Measurements from ENCODE around the gene CCDC134.

DNA sequence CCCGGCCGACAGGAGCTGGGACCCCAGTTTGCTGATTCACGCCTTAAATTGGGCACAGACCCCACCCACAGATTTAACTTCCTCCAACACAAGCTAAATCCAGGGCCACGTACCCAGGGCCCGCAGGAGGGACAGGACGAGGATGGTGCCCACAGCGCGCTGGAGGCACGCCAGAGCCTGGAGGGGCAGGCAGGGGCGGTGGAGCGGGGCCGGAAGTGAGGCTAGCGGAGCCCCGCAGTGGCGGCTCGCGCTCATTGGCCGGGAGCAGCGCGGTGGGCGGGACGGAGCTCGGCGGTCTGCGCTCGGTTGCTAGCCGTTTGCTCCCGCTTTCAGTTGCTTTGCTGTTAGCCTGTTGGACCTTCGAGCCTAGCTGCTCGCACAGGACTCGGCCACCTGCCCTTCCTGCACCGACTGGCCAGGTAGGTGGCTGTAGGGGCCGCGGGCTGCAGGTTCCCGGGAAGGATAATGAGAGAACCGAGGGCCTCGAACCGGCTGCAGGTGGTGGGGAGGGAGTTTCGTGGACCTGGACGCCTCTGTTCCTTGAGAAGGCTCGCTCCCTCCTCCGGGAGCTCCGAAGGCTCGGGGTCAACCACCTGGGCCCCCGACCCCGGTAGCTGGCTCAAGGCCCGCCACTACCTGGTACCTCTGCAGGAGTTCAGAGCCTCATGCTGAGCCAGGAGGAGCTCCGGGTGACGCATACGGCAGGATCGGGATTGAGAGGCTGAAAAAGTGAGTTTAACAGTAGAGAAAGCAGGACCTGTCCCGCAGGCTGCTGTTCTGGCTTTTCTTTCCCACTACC, at the start of gene CCDC134:
- TF ChIP-seq, protein P1, sequence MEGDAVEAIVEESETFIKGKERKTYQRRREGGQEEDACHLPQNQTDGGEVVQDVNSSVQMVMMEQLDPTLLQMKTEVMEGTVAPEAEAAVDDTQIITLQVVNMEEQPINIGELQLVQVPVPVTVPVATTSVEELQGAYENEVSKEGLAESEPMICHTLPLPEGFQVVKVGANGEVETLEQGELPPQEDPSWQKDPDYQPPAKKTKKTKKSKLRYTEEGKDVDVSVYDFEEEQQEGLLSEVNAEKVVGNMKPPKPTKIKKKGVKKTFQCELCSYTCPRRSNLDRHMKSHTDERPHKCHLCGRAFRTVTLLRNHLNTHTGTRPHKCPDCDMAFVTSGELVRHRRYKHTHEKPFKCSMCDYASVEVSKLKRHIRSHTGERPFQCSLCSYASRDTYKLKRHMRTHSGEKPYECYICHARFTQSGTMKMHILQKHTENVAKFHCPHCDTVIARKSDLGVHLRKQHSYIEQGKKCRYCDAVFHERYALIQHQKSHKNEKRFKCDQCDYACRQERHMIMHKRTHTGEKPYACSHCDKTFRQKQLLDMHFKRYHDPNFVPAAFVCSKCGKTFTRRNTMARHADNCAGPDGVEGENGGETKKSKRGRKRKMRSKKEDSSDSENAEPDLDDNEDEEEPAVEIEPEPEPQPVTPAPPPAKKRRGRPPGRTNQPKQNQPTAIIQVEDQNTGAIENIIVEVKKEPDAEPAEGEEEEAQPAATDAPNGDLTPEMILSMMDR (IDR thresholded peaks at IDR 0.05), result no peak
- TF ChIP-seq ZFX (IDR thresholded peaks at IDR 0.05; ENCODE audit: borderline replicate concordance), result no peak

All from 22Rv1 (cell line).